ENCODE results near the gene FH. TPM values are rescaled to one million over a fixed set of nuclear protein-coding genes. Genes with fewer than 3 reads are reported as not detected.

FH gene
- total and polyA plus RNA-seq, 11 donors, result 153 to 279 (median 209) TPM

GRCh38 chr1:241521718-241522117 lies 2.2 kb upstream of the FH start:
- DNase-seq (no peak), ATAC-seq (no peak)
- no peak overlapping the region for H3K27ac ChIP-seq
- intact Hi-C loops (cut with DNase I), result loop anchor here in 3 of 10 donors (5.0 to 10.0 kb wide), 3 partner anchors 121 to 493 kb away; partner anchors contain the start of genes CHML (in 1 of the 3), EXO1 (in 1 of the 3) and OPN3 (in 1 of the 3)
- peaks cover 0 to 2% (median 0%) of the 10 kb centered on the region in 9 donors for H3K36me3 ChIP-seq
- H3K4me1 ChIP-seq, result peaks cover 0 to 27% (median 13%) of the 10 kb centered on the region in 12 donors
- peaks cover 0 to 31% (median 4%) of the 10 kb centered on the region in 9 donors for H3K27me3 ChIP-seq
- no peaks in the 10 kb centered on the region for H3K9me3 ChIP-seq
- TF ChIP-seq POLR2A (IDR thresholded peaks at IDR 0.05) (no peak), CTCF (IDR thresholded peaks at IDR 0.05) (no peak)
- 86 to 95% (median 88%) methylated on average over 2 of the region's 2 CpGs for WGBS, 4 donors
- no peak overlapping the region for H3K4me3 ChIP-seq

- Histone ChIP-seq H3K36me3 (peaks cover 0 to 19% (median 9%) of the 10 kb centered on the region in 9 donors), H3K4me1 (peaks cover 0 to 27% (median 13%) of the 10 kb centered on the region in 12 donors), H3K4me3 (peak overlapping the region in 11 of 12 donors; percentile 30 to 97 (median 89)), H3K9me3 (no peaks in the 10 kb centered on the region), H3K27ac (peak overlapping the region in 11 of 12 donors; percentile 36 to 97 (median 92)), H3K27me3 (peaks cover 0 to 28% (median 2%) of the 10 kb centered on the region in 9 donors)
- intact Hi-C loops (cut with DNase I), result loop anchor here in 3 of 10 donors (5.0 to 10.0 kb wide), 3 partner anchors 122 to 495 kb away; partner anchors contain the start of genes CHML (in 1 of the 3), EXO1 (in 1 of the 3) and OPN3 (in 1 of the 3)
- no peak for TF ChIP-seq CTCF (IDR thresholded peaks at IDR 0.05)
- TF ChIP-seq POLR2A (IDR thresholded peaks at IDR 0.05), result no peak
- no peak for DNase-seq
- 19 to 33% (median 21%) methylated on average over 6 of the region's 6 CpGs for WGBS, 4 donors
- ATAC-seq, result no peak
These were observed 518 bp upstream of the FH start for GRCh38 chr1:241520080-241520465.

GRCh38 chr1:241518476-241519307 lies 863 bp downstream of the FH start:
- WGBS, 4 donors, result 3 to 4% (median 4%) methylated on average over 24 to 28 of the region's 28 CpGs
- ATAC-seq (peak in 3 of 4 donors; percentile 11 to 60 (median 59)), DNase-seq (peak in 3 of 5 donors; percentile 18 to 47 (median 24))
- H3K4me3 ChIP-seq, result peak overlapping the region; percentile 79 to 97 (median 90)
- peaks cover 0 to 22% (median 0%) of the 10 kb centered on the region in 9 donors for H3K27me3 ChIP-seq
- no peak for TF ChIP-seq POLR2A (IDR thresholded peaks at IDR 0.05)
- no peak for TF ChIP-seq CTCF (IDR thresholded peaks at IDR 0.05)
- H3K4me1 ChIP-seq, result peaks cover 0 to 27% (median 13%) of the 10 kb centered on the region in 12 donors
- peak overlapping the region; percentile 84 to 97 (median 92) for H3K27ac ChIP-seq
- intact Hi-C loops (cut with DNase I), result no loop called here
- H3K9me3 ChIP-seq, result no peaks in the 10 kb centered on the region
- peaks cover 0 to 29% (median 12%) of the 10 kb centered on the region in 9 donors for H3K36me3 ChIP-seq

GRCh38 chr1:241513378-241513777 lies 6.2 kb downstream of the FH start:
- Histone ChIP-seq H3K27ac (no peak overlapping the region), H3K4me3 (no peak overlapping the region), H3K36me3 (peaks cover 0 to 81% (median 58%) of the 10 kb centered on the region in 9 donors), H3K27me3 (no peaks in the 10 kb centered on the region), H3K4me1 (peaks cover 0 to 20% (median 10%) of the 10 kb centered on the region in 12 donors), H3K9me3 (no peaks in the 10 kb centered on the region)
- DNase-seq (no peak), ATAC-seq (no peak)
- 90 to 92% (median 90%) methylated on average over 5 of the region's 5 CpGs for WGBS, 4 donors
- intact Hi-C loops (cut with DNase I), result no loop called here
- no peak for TF ChIP-seq POLR2A (IDR thresholded peaks at IDR 0.05)

Data from heart left ventricle (tissue), 16 donors.